Lower lobe of right lung (tissue), 2 donors: ENCODE measurements around the gene SERPINA7. TPM values are rescaled to one million over a fixed set of nuclear protein-coding genes. Genes with fewer than 3 reads are reported as not detected.

Experiments used
- ATAC-seq, 2 donors: fragments of 200-7000 bp; cut with Tn5 transposase; one replicate each; pipeline ENCODE4 v1.9.1; 2020 to 2022; ENCODE audit warnings: mild to moderate bottlenecking in 2 of 2, moderate library complexity in 2 of 2
- DNase-seq: peaks from one replicate; pipeline ENCODE4 v3.0.0-alpha.2; 2020
- H3K27ac ChIP-seq: fragments of 200-600 bp; one replicate; pipeline ENCODE4 v1.8.0; 2022
- H3K27me3 ChIP-seq: fragments of 200-600 bp; one replicate; pipeline ENCODE4 v1.8.0; 2022; ENCODE audit warnings: low read depth
- H3K36me3 ChIP-seq: fragments of 200-600 bp; one replicate; pipeline ENCODE4 v1.8.0; 2022; ENCODE audit warnings: mild to moderate bottlenecking
- H3K4me1 ChIP-seq: fragments of 200-600 bp; one replicate; pipeline ENCODE4 v1.8.0; 2022
- H3K4me3 ChIP-seq: fragments of 200-600 bp; one replicate; pipeline ENCODE4 v1.8.0; 2022; ENCODE audit warnings: mild to moderate bottlenecking
- H3K9me3 ChIP-seq: fragments of 200-600 bp; one replicate; pipeline ENCODE4 v1.8.0; 2022
- CTCF ChIP-seq: fragments of 200-600 bp; IDR thresholded peaks from one replicate; pipeline ENCODE4 v1.8.0; 2022; ENCODE audit warnings: antibody characterized with exemption, mild to moderate bottlenecking
- intact Hi-C: fragments of 100-400 bp; cut with DNase I; formaldehyde crosslinking; loops from one replicate; pipeline ENCODE4 v1.11.0; 2022
- long read RNA-seq: library from polyadenylated mRNA; unstranded; transcript quantifications from one replicate; pipeline ENCODE4 v2.0.0, GENCODE V29; 2021
- total RNA-seq: library from RNA; stranded (reverse); fragmentation: NEBNext Ultra II Directional; extraction: Animal tissue kit (Norgen Biotek cat#: 25700); gene quantifications from one replicate; pipeline ENCODE4 v1.2.1, GENCODE V29; 2021
- donor health status: DM: no; HTN: yes; CAD: no; lungs with severe emphysema.

SERPINA7 gene
- total RNA-seq = not detected
- long read RNA-seq = 0 reads

- Histone ChIP-seq H3K4me1 (no peaks in the 10 kb centered on the region), H3K4me3 (no peak within 1 kb of the TSS), H3K9me3 (no peaks in the 10 kb centered on the region), H3K27ac (no peak within 1 kb of the TSS), H3K36me3 (no peaks in the 10 kb centered on the region), H3K27me3 (no peaks in the 10 kb centered on the region)
- ATAC-seq (no peak), DNase-seq (no peak)
- intact Hi-C loops = no loop called here
- TF ChIP-seq CTCF = no peak
Measured at GRCh38 chrX:106038625-106039024, at the start of gene SERPINA7. Gene SERPINA7, minus strand, starts transcription at chrX:106038727. Its CDS starts 1,669 bp downstream, at chrX:106037058.

- Histone ChIP-seq H3K4me3 (no peak overlapping the region), H3K4me1 (no peaks in the 10 kb centered on the region), H3K36me3 (no peaks in the 10 kb centered on the region), H3K27me3 (no peaks in the 10 kb centered on the region), H3K27ac (no peak overlapping the region), H3K9me3 (no peaks in the 10 kb centered on the region)
- intact Hi-C loops = no loop called here
- ATAC-seq (no peak), DNase-seq (no peak)
- TF ChIP-seq CTCF = no peak
Measured at GRCh38 chrX:106069048-106069447, 30.5 kb upstream of the SERPINA7 start.

- ATAC-seq = no peak
- Histone ChIP-seq H3K36me3 (no peaks in the 10 kb centered on the region), H3K27me3 (no peaks in the 10 kb centered on the region), H3K4me1 (no peaks in the 10 kb centered on the region), H3K27ac (no peak overlapping the region), H3K9me3 (no peaks in the 10 kb centered on the region), H3K4me3 (no peak overlapping the region)
- no peak for TF ChIP-seq CTCF
- intact Hi-C loops = no loop called here
- no peak for DNase-seq
Measured at GRCh38 chrX:106050054-106050453, 11.5 kb upstream of the SERPINA7 start.

GRCh38 chrX:106042296-106042695, 3.8 kb upstream of the SERPINA7 start:
- Histone ChIP-seq H3K36me3 (no peaks in the 10 kb centered on the region), H3K9me3 (no peaks in the 10 kb centered on the region), H3K4me3 (no peak overlapping the region), H3K27me3 (no peaks in the 10 kb centered on the region), H3K27ac (no peak overlapping the region), H3K4me1 (no peaks in the 10 kb centered on the region)
- TF ChIP-seq CTCF = no peak
- ATAC-seq = no peak
- intact Hi-C loops = no loop called here
- DNase-seq = no peak

- H3K27ac ChIP-seq = no peak overlapping the region
- no peaks in the 10 kb centered on the region for H3K4me1 ChIP-seq
- no peak for TF ChIP-seq CTCF
- no peaks in the 10 kb centered on the region for H3K27me3 ChIP-seq
- ATAC-seq (no peak), DNase-seq (no peak)
- no peaks in the 10 kb centered on the region for H3K9me3 ChIP-seq
- intact Hi-C loops = no loop called here
- H3K4me3 ChIP-seq = no peak overlapping the region
- H3K36me3 ChIP-seq = no peaks in the 10 kb centered on the region
Measured at GRCh38 chrX:106040861-106041260, 2.3 kb upstream of the SERPINA7 start.

GRCh38 chrX:106039920-106040319, 1.4 kb upstream of the SERPINA7 start:
- intact Hi-C loops = no loop called here
- TF ChIP-seq CTCF = no peak
- Histone ChIP-seq H3K27ac (no peak overlapping the region), H3K27me3 (no peaks in the 10 kb centered on the region), H3K9me3 (no peaks in the 10 kb centered on the region), H3K4me1 (no peaks in the 10 kb centered on the region), H3K4me3 (no peak overlapping the region), H3K36me3 (no peaks in the 10 kb centered on the region)
- peak in 1 of 2 donors; percentile 19 for ATAC-seq
- DNase-seq = no peak
